NOMO-1 treated with DMSO at 0.1 percent for 48 hours (cell line): ENCODE data around the gene CDC42BPA.

Experiments
- DNase-seq: peaks from one replicate; lab custom pipeline; 2025; ENCODE audit not compliant: unreplicated experiment; lab: John Stamatoyannopoulos, UW

CDC42BPA gene

GRCh38 chr1:226982451-226983177 is 335.7 kb downstream of the CDC42BPA start:
- DNase-seq = no peak

GRCh38 chr1:226981838-226982237 is 336.5 kb downstream of the CDC42BPA start:
- no peak for DNase-seq

- no peak for DNase-seq
Observed at GRCh38 chr1:226981386-226981817, 336.9 kb downstream of the CDC42BPA start.

GRCh38 chr1:226980565-226981385 is 337.5 kb downstream of the CDC42BPA start:
- no peak for DNase-seq

GRCh38 chr1:226980122-226980560 is 338.2 kb downstream of the CDC42BPA start:
- DNase-seq = no peak

- no peak for DNase-seq
Observed at GRCh38 chr1:226979517-226980121, 338.7 kb downstream of the CDC42BPA start.

GRCh38 chr1:226979115-226979516 is 339.2 kb downstream of the CDC42BPA start:
- no peak for DNase-seq

GRCh38 chr1:226978432-226979114 is 339.7 kb downstream of the CDC42BPA start:
- no peak for DNase-seq

GRCh38 chr1:226977643-226978431 is 340.5 kb downstream of the CDC42BPA start:
- DNase-seq = no peak

- no peak for DNase-seq
Observed at GRCh38 chr1:226976978-226977642, 341.2 kb downstream of the CDC42BPA start.

GRCh38 chr1:226976276-226976977 is 341.9 kb downstream of the CDC42BPA start:
- no peak for DNase-seq

- no peak for DNase-seq
Observed at GRCh38 chr1:226975259-226976250, 342.7 kb downstream of the CDC42BPA start.

GRCh38 chr1:226974544-226975258 is 343.6 kb downstream of the CDC42BPA start:
- DNase-seq = no peak

GRCh38 chr1:226973898-226974543 is 344.3 kb downstream of the CDC42BPA start:
- DNase-seq = no peak

- DNase-seq = no peak
Observed at GRCh38 chr1:226973371-226973897, 344.9 kb downstream of the CDC42BPA start.

GRCh38 chr1:226972931-226973330 is 345.4 kb downstream of the CDC42BPA start:
- DNase-seq = no peak

GRCh38 chr1:226971765-226972164 is 346.5 kb downstream of the CDC42BPA start:
- DNase-seq = no peak
